HG03066 (cell line): ENCODE data around the gene CGB2.
"Not testable (repeated sequence)": the region's sequence is repeated elsewhere in the genome, so short reads cannot be mapped to it uniquely, and the experiment has no call there.

ENCODE experiments used
- ATAC-seq: cut with Tn5 transposase; IDR thresholded peaks from one replicate; pipeline ENCODE4 v1.9.1; 2021; ENCODE audit warnings: low read depth; ENCODE audit not compliant: unreplicated experiment

CGB2 gene

DNA sequence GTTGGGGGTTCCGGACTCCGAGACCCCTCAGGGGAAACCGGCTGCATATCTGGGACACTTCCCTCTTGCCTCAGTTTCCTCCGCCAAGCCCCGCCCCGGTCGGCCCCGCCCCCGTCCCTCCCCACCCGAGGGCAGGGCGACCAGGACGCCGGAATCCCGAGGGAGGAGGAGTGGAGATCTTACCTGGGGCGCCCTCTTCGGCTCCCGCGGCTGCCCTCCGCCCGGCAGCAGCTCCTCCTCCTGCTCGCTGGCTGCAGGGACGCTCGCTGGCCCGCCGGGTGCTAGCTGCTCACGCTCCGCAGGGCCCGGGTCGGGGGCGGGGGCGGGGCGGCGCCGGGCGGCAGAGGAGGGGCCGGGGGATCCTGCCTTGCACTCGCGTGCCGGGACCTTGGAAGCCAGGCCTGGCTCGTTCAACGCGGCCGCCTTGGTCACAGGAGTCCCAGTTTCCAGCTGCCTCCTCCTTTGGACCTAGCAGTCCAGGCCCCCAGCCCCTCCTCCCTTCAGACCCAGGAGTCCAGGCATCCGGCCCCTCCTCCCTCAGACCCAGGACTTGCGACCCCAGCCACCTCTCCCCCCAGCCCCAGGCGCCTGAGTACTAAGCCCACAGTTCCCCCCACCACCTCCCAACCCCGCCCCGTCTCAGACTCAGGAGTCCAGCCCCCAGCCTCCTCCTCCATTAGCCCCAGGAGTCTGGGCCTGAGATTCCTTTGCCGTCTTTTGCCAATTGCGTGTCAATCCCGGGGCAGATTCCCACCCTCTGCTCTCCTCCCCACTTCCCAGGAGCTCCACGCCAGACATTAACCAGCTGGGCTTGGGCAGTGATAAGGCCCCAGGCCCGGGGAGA is 33.3 kb downstream of the CGB2 start, which contains the start of gene NTF4:
NTF4 (minus strand) TSS at position 51 of the 844 bp plus-strand sequence. CDS start 2,821 bp downstream, outside the sequence.
- ATAC-seq = no peak

GRCh38 chr19:49065905-49066512 is 34.3 kb downstream of the CGB2 start:
- ATAC-seq = no peak

- no peak for ATAC-seq
These were observed 35.9 kb downstream of the CGB2 start for GRCh38 chr19:49067554-49067953.

DNA sequence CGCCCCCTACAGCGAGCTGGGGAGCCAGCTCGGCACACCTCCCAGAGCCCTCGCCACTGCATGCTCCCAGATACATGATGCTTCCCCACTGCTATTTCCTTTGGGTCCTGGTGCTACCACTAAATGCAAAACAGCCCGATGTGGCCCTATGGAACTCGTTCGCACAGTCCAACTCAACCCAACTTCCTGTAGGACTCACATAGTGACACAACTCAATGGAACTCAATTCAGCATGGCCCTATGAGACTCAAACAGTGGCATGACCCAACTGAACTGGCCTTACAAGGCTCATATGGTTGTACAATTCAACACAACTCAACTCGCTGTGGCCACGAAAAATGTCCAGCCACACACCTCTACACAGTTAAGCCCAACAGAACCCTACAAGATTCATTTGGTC is 37.3 kb downstream of the CGB2 start:
- ATAC-seq = no peak

DNA sequence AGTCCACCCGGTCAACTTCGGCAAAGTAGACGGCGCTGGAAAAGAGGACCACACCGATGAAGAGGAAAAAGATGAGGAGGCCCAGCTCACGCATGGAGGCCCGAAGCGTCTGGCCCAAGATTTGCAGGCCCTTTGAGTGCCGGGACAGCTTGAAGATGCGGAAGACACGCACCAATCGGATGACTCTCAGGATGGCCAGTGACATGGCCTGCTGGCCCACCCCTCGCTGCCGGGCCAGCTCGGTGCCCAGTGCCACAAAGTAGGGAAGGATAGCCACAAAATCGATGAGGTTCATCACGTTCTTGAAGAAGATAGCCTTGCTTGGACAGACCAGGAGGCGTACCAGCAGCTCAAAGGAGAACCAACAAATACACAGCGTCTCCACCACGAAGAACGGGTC is 38.7 kb downstream of the CGB2 start:
- ATAC-seq = no peak

GRCh38 chr19:49071860-49072547 is 40.3 kb downstream of the CGB2 start:
- ATAC-seq = no peak

- no peak for ATAC-seq
These were observed 42.1 kb downstream of the CGB2 start for GRCh38 chr19:49073514-49074378.

DNA sequence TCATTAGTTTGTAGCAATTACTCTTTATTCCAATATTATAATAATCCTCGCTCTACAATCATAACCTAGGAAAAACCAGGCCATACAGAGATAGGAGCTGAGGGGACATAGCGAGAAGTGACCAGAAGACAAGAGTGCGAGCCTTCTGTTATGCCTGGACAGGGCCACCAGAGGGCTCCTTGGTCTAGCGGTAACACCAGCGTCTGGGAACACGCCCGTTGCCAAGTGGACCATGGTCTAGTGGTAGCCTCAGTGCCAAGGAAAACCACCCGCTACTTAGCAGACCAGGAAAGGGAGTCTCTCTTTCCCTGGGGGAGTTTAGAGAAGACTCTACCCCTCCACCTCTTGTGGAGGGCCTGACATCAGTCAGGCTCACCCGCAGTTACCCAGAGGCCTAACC is 43.2 kb downstream of the CGB2 start:
- ATAC-seq = not testable (repeated sequence)

- ATAC-seq = no peak
These were observed 48.7 kb downstream of the CGB2 start for GRCh38 chr19:49080392-49080791.

DNA sequence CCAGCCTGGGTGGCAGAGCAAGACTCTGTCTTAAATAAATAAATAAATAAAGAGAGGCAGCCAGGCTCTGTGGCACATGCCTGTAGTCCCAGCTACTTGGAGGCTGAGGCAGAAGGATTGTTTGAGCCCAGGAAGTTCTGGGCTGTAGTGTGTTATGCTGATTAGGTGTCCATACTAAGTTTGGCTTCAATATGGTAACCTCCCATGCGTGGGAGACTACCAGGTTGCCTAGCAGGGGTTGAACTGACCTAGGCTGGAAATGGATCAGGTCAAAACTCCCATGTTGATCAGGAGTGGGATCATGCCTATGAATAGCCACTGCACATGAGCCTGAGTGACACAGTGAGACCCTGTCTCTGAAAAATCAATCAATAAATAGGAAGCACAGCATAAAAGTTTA is 49.6 kb downstream of the CGB2 start:
- no peak for ATAC-seq
